DMS114 treated with DMSO at 0.1 percent for 48 hours (cell line): ENCODE data around the gene ANKRD24.
A peak's percentile ranks its signal among the peaks of the same experiment; 100 is the strongest.
"Not testable (repeated sequence)": the region's sequence is repeated elsewhere in the genome, so short reads cannot be mapped to it uniquely, and the experiment has no call there.

Experiments used
- DNase-seq: peaks from one replicate; lab custom pipeline; 2025; ENCODE audit not compliant: unreplicated experiment; lab: John Stamatoyannopoulos, UW

Gene ANKRD24

GRCh38 chr19:4182084-4182810 is at the start of gene ANKRD24, which contains the start of gene SIRT6:
Gene ANKRD24, plus strand, starts transcription at chr19:4182689. Its CDS starts 3,737 bp downstream, at chr19:4186426.
Gene SIRT6, minus strand, starts transcription at chr19:4182563. Its CDS starts 24 bp downstream, at chr19:4182539.
- DNase-seq: peak; percentile 74

GRCh38 chr19:4134351-4134750 is 48.1 kb upstream of the ANKRD24 start:
- DNase-seq: no peak

- not testable (repeated sequence) for DNase-seq
These were observed 47.1 kb upstream of the ANKRD24 start for GRCh38 chr19:4135386-4135785.

- DNase-seq: no peak
These were observed 45.8 kb upstream of the ANKRD24 start for GRCh38 chr19:4136680-4137088.

- no peak for DNase-seq
These were observed 44.0 kb upstream of the ANKRD24 start for GRCh38 chr19:4138445-4138844.

DNA sequence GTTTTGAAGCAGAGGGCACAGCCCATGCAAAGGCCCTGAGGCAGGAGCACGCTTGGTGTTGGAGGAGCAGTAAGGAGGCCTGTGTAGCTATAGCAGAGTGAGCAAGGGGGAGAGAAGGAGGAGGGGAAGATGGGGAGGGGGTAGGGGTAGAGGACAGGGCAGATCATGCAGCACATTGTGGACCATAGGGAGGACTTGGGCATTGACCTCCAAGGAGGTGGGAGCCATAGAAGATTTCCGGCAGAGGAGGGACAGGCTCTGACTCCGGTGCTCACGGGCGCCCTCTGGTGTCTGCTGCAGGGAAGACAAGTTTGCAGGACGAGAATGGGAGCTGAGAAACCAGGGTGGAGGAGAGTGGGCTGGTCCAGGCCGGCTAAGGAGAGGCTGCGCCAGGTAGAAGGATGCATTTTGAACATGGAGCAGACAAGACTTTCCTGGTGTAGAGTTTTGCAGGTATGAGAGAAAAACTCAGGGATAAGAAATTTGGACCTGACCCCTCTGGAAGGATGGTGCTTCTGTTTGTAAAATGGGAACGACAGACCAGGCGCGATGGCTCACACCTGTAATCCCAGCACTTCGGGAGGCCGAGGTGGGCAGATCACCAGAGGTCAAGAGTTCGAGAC is 42.8 kb upstream of the ANKRD24 start:
- peak; percentile 17 for DNase-seq

DNA sequence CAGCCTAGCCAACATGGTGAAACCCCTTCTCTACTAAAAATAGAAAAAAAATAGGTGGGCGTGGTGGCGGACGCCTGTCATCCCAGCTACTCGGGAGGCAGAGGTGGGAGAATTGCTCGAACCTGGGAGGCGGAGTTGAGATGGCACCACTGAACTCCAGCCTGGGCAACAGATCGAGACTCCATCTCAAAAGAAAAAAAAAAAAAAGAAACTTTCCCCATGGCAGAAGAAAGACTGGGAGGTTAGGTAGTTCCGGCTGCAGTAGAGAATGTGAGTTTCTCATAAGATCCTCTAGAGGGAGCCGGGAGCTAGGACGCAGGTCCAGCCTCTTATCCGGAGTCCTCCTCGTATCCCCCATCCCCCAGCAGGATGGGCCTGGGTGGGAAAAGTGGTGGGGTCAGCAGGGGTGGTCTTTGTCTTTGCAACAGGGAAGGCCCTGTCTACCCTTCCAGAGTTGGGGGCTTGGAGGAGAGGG is 42.2 kb upstream of the ANKRD24 start:
- peak; percentile 60 for DNase-seq

- DNase-seq: not testable (repeated sequence)
These were observed 39.6 kb upstream of the ANKRD24 start for GRCh38 chr19:4142916-4143315.

GRCh38 chr19:4144666-4145249 is 37.7 kb upstream of the ANKRD24 start:
- DNase-seq: no peak

DNA sequence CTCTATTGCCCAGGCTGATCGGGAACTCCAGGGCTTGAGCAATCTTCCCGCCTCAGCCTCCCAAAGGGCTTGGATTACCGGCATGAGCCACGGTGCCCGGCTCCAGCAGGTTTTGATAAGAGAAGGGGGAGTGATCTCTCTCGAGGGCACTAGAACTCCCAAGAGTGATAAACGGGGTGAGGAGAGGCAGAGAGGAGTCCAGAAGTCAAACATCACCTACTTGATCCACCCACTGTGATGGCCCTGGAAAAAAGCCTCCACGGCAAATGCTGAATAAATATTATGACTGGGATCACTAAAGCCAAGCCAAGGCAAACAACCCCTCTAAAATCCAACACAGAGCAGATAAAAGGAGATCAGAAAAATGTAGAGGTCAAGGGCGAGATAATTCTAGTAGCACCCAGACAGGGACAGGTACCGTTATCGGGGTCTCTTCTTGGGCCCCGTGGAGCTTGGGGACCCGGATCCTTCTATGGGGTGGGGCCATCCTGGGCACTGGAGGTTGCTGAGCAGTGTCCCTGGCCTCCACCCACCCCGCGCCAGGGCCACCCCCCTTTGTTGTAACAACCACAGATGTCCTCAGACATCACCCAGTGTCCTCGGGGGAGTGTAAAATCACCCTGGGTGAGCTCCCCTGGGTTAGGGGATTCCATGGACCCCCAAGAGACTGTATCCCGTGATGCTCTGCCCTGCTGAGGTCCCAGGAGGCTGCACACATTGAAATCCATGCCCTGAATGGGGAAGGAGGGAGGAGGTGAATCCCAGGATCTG is 32.8 kb upstream of the ANKRD24 start:
- DNase-seq: no peak

GRCh38 chr19:4151623-4152022 is 30.9 kb upstream of the ANKRD24 start:
- no peak for DNase-seq

DNA sequence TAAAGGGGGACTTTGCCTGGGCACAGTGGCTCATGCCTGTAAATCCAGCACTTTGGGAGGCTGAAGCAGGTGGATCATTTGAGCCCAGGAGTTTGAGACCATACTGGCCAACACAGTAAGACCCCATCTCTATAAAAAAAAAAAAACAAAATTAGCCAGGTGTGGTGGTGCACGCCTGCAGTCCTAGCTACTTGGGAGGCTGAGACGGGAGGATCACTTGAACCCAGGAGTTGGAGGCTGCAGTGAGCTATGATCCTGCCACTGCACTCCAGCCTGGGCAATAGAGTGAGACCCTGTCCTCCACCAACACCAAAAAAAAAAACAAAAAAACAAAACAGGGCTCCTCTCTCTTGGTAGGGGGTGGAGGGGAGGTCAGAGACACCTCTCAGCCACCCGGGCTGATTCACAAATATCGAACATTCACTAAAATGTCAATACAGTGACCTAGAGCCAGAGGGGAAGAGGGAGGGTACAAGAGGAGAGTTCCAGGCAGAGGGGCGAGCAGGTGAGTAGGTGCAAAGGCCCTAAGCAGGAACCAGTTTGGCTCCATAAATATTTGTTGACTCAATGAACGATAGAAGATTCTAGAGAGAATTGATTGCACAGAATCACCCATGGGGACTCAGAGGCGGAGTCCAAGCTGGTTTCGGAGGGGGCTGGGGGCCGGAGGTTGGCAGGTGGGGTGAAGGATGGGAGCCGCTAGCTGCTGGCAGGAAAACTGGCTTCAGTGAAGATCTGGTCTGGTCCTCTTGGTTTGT is 30.1 kb upstream of the ANKRD24 start:
- DNase-seq: no peak

- no peak for DNase-seq
These were observed 27.7 kb upstream of the ANKRD24 start for GRCh38 chr19:4154571-4155312.

GRCh38 chr19:4157164-4157563 is 25.3 kb upstream of the ANKRD24 start:
- no peak for DNase-seq

GRCh38 chr19:4157971-4158370 is 24.5 kb upstream of the ANKRD24 start:
- DNase-seq: not testable (repeated sequence)

GRCh38 chr19:4161415-4162077 is 20.9 kb upstream of the ANKRD24 start:
- no peak for DNase-seq

- DNase-seq: no peak
These were observed 18.2 kb upstream of the ANKRD24 start for GRCh38 chr19:4164262-4164661.

- DNase-seq: no peak
These were observed 10.8 kb upstream of the ANKRD24 start for GRCh38 chr19:4171676-4172075.

DNA sequence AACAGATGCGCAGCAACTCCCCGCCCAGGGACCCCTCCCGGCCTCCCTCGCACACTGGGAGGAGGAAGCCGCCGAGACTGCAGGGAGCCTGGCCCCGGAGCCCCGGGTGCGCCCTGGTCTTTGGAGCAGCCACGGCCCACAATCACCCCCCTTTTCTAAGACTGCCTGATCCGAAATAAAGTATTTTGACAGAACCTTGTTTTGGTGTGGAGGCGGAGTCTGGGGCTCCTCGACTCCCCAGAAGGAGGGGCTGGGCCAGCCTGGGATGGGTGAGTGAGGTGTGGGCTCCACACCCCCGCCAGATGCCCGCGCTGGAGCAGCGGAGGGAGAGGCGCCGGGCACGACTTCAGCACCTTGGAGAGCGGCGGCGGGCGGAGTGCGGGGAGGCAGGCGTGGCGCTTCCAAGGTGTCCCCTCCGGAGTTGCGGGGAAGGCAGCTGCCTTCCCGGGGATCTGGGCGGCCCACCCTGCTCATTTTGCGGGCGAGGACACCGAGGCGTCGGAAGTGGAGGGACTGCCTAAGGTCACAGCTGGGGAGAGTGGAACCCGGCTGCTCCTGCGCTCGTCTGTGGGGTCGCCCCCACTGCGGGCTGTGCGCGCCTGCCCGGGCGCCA is 9.5 kb upstream of the ANKRD24 start:
- no peak for DNase-seq
